Adrenal gland (tissue), 12 donors: ENCODE measurements around the gene MRPL53. TPM values are rescaled to one million over a fixed set of nuclear protein-coding genes. Genes with fewer than 3 reads are reported as not detected.

Source experiments
- DNase-seq, 7 donors: peaks; one replicate each; pipeline ENCODE4 v3.0.0-alpha.2; 2019 to 2020
- H3K27ac ChIP-seq, 5 donors: fragments of 200-600 bp; sonication (generic) in 4 of 5; 1 replicate in 3 of 5; 2 replicates in 2 of 5; pipeline versions ENCODE4 v1.5.1 to v1.8.0; 2016 to 2020; ENCODE audit warnings: mild to moderate bottlenecking in 1 of 5
- H3K27me3 ChIP-seq: fragments of 200-600 bp; 2 replicates; pipeline ENCODE4 v1.8.0; 2021
- H3K36me3 ChIP-seq, 2 donors: fragments of 200-600 bp; replicated peaks in 1 of 2; 1 replicate in 1 of 2; 2 replicates in 1 of 2; pipeline versions ENCODE4 v1.5.1 to v1.8.0; 2018 to 2022
- H3K4me1 ChIP-seq, 2 donors: fragments of 200-600 bp; replicated peaks in 1 of 2; 1 replicate in 1 of 2; 2 replicates in 1 of 2; pipeline versions ENCODE4 v1.5.1 to v1.8.0; 2018 to 2021
- H3K4me3 ChIP-seq, 4 donors: fragments of 200-600 bp; sonication (generic) in 3 of 4; one replicate each; pipeline ENCODE4 v1.5.1; 2016 to 2018
- H3K9me3 ChIP-seq, 3 donors: fragments of 200-600 bp; sonication (generic) in 1 of 3; replicated peaks in 1 of 3; 1 replicate in 2 of 3; 2 replicates in 1 of 3; pipeline versions ENCODE4 v1.5.1 to v1.8.0; 2016 to 2021
- CTCF ChIP-seq, 6 experiments: fragments of 450-650 bp in 4 of 6; fragments of 200-600 bp in 2 of 6; sonication (generic) in 1 of 6; IDR thresholded peaks; 1 replicate in 5 of 6; 2 replicates in 1 of 6; pipeline versions ENCODE4 v1.5.1 to v1.8.0; 2016 to 2021; ENCODE audit warnings: antibody characterized with exemption in 6 of 6, mild to moderate bottlenecking in 2 of 6, moderate library complexity in 1 of 6
- POLR2A ChIP-seq, 2 donors: fragments of 450-650 bp; IDR thresholded peaks; one replicate each; pipeline ENCODE4 v1.6.1; 2017; ENCODE audit warnings: antibody characterized with exemption in 2 of 2, mild to moderate bottlenecking in 2 of 2, moderate library complexity in 1 of 2
- WGBS, 4 donors: extraction: QIAGEN DNeasy Blood & Tissue Kit in 2 of 4; methylation state at CpG; one replicate each; pipeline versions ENCODE4 v1.1.5 to v1.1.7; 2013 to 2017; 5-methylcytosine and 5-hydroxymethylcytosine counted together
- intact Hi-C, 2 donors: fragments of 100-400 bp; cut with DNase I; formaldehyde crosslinking; loops; one replicate each; pipeline versions ENCODE4 v1.14.1 to v1.15.0; 2022 to 2023
- polyA plus RNA-seq, 3 donors: library from polyadenylated mRNA; stranded (reverse); fragments of 200-250 nt in 2 of 3; fragments of 350-450 nt in 1 of 3; fragmentation: Illumina TruSeq in 1 of 3; extraction: RNeasy Lipid Tissue Mini Kit (QIAGEN cat#74804) in 1 of 3; gene quantifications; one replicate each; pipeline ENCODE4 v1.2.3, GENCODE V29; 2013 to 2014
- total RNA-seq, 9 donors: library from RNA; depleted of rRNA in 4 of 9; stranded (reverse); fragments of >200 nt in 4 of 9; fragments of 120-200 nt in 1 of 9; fragmentation: NEBNext Ultra II Directional in 1 of 9; extraction: Animal tissue kit (Norgen Biotek cat#: 25700) in 1 of 9; gene quantifications; one replicate each; pipeline versions ENCODE4 v1.1.0 to v1.2.4, GENCODE V29; 2013 to 2023
- donor health status: healthy with polysubstance abuse.
- donor health status: Bipolar disorder and iron deficiency.
- donor health status: DM: yes; HTN: yes; CAD: no.
- donor health status: DM: no; HTN: no; CAD: no.
- donor health status: DM: no; HTN: no; CAD: no.
- donor health status: DM: yes; HTN: yes; CAD: no.

MRPL53 gene
- total and polyA plus RNA-seq, 12 donors: 26.4 to 191 (median 135) TPM

GRCh38 chr2:74454654-74455511 lies 17.6 kb downstream of the MRPL53 start, which contains the start of gene INO80B:
Gene INO80B, plus strand, starts transcription at chr2:74455087. Its CDS starts 30 bp downstream, at chr2:74455117.
- Histone ChIP-seq H3K4me3 (peak within 1 kb of the TSS in 3 of 4 donors; percentile 33 to 62 (median 53)), H3K36me3 (no peaks in the 10 kb centered on the region), H3K27ac (peak within 1 kb of the TSS in 2 of 5 donors; percentile 11 to 41), H3K4me1 (peaks cover 14 to 31% of the 10 kb centered on the region in 2 donors), H3K27me3 (no peaks in the 10 kb centered on the region), H3K9me3 (no peaks in the 10 kb centered on the region)
- DNase-seq: peak; percentile 96 to 99 (median 97)
- TF ChIP-seq CTCF (IDR thresholded peaks at IDR 0.05): peak in 1 of 6 experiments; percentile 24
- peak; percentile 16 to 40 for TF ChIP-seq POLR2A (IDR thresholded peaks at IDR 0.05)
- intact Hi-C loops: no loop called here
- 1 to 3% (median 1%) methylated on average over 21 to 40 of the region's 40 CpGs for WGBS, 4 donors

GRCh38 chr2:74450570-74451190 lies 21.8 kb downstream of the MRPL53 start:
- no peak for TF ChIP-seq CTCF (IDR thresholded peaks at IDR 0.05)
- no peak for TF ChIP-seq POLR2A (IDR thresholded peaks at IDR 0.05)
- intact Hi-C loops: no loop called here
- WGBS, 4 donors: 79 to 87% (median 82%) methylated on average over 3 of the region's 3 CpGs

GRCh38 chr2:74448771-74449170 lies 23.7 kb downstream of the MRPL53 start:
- no peaks in the 10 kb centered on the region for H3K4me1 ChIP-seq
- no peak overlapping the region for H3K4me3 ChIP-seq
- H3K27me3 ChIP-seq: no peaks in the 10 kb centered on the region
- 57 to 74% (median 69%) methylated on average over 2 of the region's 2 CpGs for WGBS, 4 donors
- no peak for DNase-seq
- no peak overlapping the region for H3K27ac ChIP-seq
- H3K9me3 ChIP-seq: no peaks in the 10 kb centered on the region
- TF ChIP-seq POLR2A (IDR thresholded peaks at IDR 0.05) (no peak), CTCF (IDR thresholded peaks at IDR 0.05) (no peak)
- intact Hi-C loops: no loop called here
- H3K36me3 ChIP-seq: no peaks in the 10 kb centered on the region

More at GRCh38 chr2:74450570-74451190, 21.8 kb downstream of the MRPL53 start:
- Histone ChIP-seq H3K9me3 (no peaks in the 10 kb centered on the region), H3K36me3 (no peaks in the 10 kb centered on the region), H3K4me1 (peaks cover 5% of the 10 kb centered on the region in 2 donors), H3K27me3 (no peaks in the 10 kb centered on the region), H3K4me3 (no peak overlapping the region), H3K27ac (no peak overlapping the region)
- no peak for DNase-seq

DNA sequence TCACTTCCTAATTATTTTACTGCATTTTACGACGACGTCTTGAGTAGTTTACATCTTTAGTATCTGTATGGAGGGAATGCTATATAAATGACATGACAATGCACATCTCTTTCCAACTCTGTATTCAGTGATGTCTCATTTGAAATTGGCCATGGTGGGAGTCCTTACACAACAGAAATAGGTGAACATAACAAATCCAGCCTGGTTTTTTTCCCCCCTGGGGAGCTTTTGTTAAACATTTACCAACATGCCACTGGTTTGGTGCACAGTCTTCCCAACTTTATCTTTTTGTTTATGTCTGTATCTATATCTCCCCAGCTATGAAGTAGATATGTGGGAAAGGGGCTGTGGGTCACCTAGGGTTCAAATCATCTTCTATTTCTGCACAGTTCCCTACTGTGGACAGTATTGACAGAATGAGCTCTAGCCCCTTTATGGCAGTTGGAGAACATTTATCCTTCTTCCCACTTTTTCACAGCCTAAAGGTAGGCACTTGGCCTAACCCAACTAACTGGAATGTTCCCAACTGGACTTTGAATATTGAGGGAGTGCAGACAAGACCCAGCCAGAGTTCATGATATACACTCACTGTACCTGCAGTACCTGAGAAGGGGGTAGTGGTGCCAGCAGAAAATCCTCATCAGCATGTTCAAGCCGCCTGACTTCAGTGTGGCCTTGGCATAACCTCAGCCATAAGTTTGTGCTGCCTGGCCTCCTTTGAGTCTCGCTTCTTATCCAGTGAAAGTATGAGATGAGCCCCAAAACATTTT lies 25.1 kb downstream of the MRPL53 start:
- Histone ChIP-seq H3K27ac (no peak overlapping the region), H3K4me1 (no peaks in the 10 kb centered on the region), H3K9me3 (no peaks in the 10 kb centered on the region), H3K4me3 (no peak overlapping the region), H3K36me3 (no peaks in the 10 kb centered on the region), H3K27me3 (no peaks in the 10 kb centered on the region)
- intact Hi-C loops: no loop called here
- no peak for DNase-seq
- TF ChIP-seq POLR2A (IDR thresholded peaks at IDR 0.05) (no peak), CTCF (IDR thresholded peaks at IDR 0.05) (no peak)
- WGBS, 4 donors: 73 to 85% (median 82%) methylated on average over 5 of the region's 5 CpGs
